ENCODE data around the gene FOXRED2. TPM values are rescaled to one million over a fixed set of nuclear protein-coding genes. Genes with fewer than 3 reads are reported as not detected.
A peak's percentile ranks its signal among the peaks of the same experiment; 100 is the strongest.

The FOXRED2 gene
- total RNA-seq, 4 donors from 2014 or later: 0.29 to 24.7 (median 9.5) TPM

DNA sequence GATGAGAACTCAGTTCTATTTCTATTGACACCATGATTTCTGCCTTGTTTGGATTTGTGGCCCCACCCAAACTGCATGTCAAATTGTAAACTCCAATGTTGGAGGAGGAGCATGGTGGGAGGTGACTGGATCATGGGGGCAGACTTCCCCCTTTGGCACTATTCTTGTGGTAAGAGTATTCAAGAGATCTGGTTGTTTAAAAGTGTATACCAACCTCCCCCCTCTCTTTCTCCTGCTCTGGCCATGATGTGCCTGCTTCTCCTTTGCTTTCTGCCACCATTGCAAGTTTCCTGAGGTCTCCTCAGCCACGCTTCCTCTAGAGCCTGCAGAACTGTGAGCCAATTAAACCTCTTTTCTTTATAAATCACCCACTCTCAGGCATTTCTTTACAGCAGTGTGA is 7.9 kb upstream of the FOXRED2 start:
- H3K4me3 ChIP-seq: no peak overlapping the region
- no peaks in the 10 kb centered on the region for H3K4me1 ChIP-seq
- TF ChIP-seq, protein P1, sequence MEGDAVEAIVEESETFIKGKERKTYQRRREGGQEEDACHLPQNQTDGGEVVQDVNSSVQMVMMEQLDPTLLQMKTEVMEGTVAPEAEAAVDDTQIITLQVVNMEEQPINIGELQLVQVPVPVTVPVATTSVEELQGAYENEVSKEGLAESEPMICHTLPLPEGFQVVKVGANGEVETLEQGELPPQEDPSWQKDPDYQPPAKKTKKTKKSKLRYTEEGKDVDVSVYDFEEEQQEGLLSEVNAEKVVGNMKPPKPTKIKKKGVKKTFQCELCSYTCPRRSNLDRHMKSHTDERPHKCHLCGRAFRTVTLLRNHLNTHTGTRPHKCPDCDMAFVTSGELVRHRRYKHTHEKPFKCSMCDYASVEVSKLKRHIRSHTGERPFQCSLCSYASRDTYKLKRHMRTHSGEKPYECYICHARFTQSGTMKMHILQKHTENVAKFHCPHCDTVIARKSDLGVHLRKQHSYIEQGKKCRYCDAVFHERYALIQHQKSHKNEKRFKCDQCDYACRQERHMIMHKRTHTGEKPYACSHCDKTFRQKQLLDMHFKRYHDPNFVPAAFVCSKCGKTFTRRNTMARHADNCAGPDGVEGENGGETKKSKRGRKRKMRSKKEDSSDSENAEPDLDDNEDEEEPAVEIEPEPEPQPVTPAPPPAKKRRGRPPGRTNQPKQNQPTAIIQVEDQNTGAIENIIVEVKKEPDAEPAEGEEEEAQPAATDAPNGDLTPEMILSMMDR (IDR thresholded peaks at IDR 0.05): no peak
- TF ChIP-seq POLR2A (IDR thresholded peaks at IDR 0.05): no peak
- no peak overlapping the region for H3K27ac ChIP-seq
- H3K36me3 ChIP-seq: no peaks in the 10 kb centered on the region
- no peaks in the 10 kb centered on the region for H3K9me3 ChIP-seq
- no peaks in the 10 kb centered on the region for H3K27me3 ChIP-seq
- intact Hi-C loops (cut with DNase I; ENCODE audit: low total_unique reads): no loop called here
- no peak for DNase-seq

DNA sequence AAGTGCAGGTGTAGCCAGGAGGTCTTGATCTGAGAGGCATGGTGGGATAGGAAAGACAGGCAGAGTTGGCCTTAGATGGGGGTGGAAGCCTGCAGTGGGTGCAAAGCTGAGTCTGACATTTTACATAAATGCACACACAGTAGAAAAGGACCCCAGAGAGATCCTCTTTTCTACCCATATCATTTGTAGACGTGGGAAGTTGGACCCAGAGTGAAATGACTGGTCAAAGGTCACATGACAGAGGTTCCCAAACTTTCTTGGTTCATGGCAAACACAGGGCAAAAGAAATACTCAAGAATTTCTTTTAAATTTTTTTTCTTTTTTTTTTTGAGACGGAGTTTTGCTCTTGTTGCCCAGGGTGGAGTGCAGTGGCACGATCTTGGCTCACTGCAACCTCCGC is 6.2 kb upstream of the FOXRED2 start:
- H3K9me3 ChIP-seq: no peaks in the 10 kb centered on the region
- H3K36me3 ChIP-seq: no peaks in the 10 kb centered on the region
- no peak overlapping the region for H3K4me3 ChIP-seq
- H3K4me1 ChIP-seq: no peaks in the 10 kb centered on the region
- no peak overlapping the region for H3K27ac ChIP-seq
- TF ChIP-seq, protein P1 (IDR thresholded peaks at IDR 0.05): no peak
- TF ChIP-seq POLR2A (IDR thresholded peaks at IDR 0.05): no peak
- no peaks in the 10 kb centered on the region for H3K27me3 ChIP-seq
- intact Hi-C loops (cut with DNase I; ENCODE audit: low total_unique reads): no loop called here
- no peak for DNase-seq

DNA sequence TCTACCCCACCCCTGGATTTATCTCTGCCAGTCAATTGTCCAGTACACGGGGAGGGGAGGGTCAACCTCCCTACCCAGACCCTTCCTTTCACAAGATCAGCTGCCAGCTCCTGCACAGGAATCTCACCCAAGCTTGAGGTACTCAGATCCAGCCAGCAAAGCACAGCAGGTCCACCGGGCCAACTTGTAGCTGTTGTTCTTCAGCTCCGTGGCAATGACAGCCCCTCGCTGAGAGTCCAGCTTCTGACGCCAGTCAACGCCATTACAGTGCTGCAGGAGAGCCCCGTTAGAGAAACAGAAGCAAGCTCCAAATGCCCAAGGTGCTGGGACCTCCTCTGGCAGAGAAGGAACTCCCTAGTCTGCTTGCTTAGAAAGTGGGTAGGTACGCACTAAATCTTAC is 5.5 kb upstream of the FOXRED2 start:
- intact Hi-C loops (cut with DNase I; ENCODE audit: low total_unique reads): no loop called here
- no peaks in the 10 kb centered on the region for H3K27me3 ChIP-seq
- no peak overlapping the region for H3K4me3 ChIP-seq
- DNase-seq: no peak
- TF ChIP-seq, protein P1 (IDR thresholded peaks at IDR 0.05): no peak
- TF ChIP-seq POLR2A (IDR thresholded peaks at IDR 0.05): no peak
- no peaks in the 10 kb centered on the region for H3K9me3 ChIP-seq
- H3K4me1 ChIP-seq: no peaks in the 10 kb centered on the region
- no peaks in the 10 kb centered on the region for H3K36me3 ChIP-seq
- no peak overlapping the region for H3K27ac ChIP-seq

DNA sequence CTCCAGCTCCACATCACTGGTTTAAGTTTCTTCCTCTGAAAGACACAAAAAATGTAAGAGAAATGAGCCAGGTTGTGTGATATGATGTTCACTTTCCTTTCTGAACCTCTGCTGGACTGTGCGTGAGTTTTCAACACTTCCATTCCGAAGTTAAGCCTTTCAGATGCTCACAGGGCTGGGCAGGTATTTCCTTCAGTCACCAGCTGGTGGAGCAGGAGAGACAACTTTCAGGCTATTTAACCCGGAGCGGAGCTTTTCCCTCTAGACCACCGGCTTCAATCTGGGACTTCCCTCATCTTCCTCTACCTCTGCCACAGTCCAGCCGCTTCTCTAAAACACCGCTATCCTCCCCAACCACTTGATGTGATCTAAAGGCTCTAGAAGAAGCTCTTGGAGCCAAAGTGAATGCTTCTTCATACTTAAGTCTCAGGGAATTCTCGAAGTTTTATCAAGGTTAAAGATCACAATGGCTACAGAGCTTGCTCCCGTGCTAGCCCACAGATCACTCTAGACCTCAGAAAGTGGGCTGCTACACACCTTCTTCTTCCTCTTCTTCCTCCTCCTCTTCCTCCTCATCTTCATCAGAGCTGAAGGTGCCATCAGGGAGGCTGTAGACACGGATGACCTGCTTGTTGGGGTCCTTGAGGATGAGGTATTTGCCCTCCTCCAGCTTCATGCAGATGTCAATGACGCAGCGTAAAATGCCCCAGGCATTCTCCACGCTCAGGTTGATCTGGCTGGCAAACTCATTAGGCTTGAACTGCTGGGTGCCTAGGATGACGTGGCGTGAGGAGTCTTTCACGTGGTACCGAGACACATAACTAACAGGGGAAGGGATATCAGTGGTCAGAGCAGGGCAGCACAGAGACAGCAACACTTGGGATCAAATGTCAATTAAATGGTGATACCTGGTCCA is 4.4 kb upstream of the FOXRED2 start:
- no peaks in the 10 kb centered on the region for H3K27me3 ChIP-seq
- DNase-seq: peak in 1 of 2 donors; percentile 42
- TF ChIP-seq POLR2A (IDR thresholded peaks at IDR 0.05): no peak
- TF ChIP-seq, protein P1 (IDR thresholded peaks at IDR 0.05): peak; percentile 25 to 52 (median 44)
- no peak overlapping the region for H3K4me3 ChIP-seq
- H3K36me3 ChIP-seq: no peaks in the 10 kb centered on the region
- no peaks in the 10 kb centered on the region for H3K9me3 ChIP-seq
- no peaks in the 10 kb centered on the region for H3K4me1 ChIP-seq
- intact Hi-C loops (cut with DNase I; ENCODE audit: low total_unique reads): no loop called here
- H3K27ac ChIP-seq: no peak overlapping the region

DNA sequence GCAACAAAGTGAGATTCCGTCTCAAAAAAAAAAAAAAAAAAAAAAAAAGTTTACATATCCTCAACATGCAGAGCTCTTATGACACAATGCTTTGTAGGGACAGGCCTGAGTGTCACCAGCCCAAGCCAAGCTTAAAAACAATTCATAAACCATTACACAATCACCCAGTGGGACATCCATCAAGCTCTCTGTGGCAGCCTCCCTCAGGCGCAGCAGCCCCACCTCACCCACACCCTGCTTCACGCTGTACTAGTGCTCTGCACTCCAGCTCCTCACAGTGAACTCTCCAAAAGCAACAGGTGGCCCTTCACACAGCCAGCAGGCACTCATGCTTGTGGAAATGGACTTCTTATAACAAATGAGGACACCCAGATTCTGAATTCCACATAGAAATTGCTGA is 3.5 kb upstream of the FOXRED2 start:
- Histone ChIP-seq H3K4me1 (no peaks in the 10 kb centered on the region), H3K27ac (no peak overlapping the region), H3K9me3 (no peaks in the 10 kb centered on the region), H3K36me3 (no peaks in the 10 kb centered on the region), H3K4me3 (no peak overlapping the region), H3K27me3 (no peaks in the 10 kb centered on the region)
- no peak for DNase-seq
- no peak for TF ChIP-seq POLR2A (IDR thresholded peaks at IDR 0.05)
- TF ChIP-seq, protein P1 (IDR thresholded peaks at IDR 0.05): no peak
- intact Hi-C loops (cut with DNase I; ENCODE audit: low total_unique reads): no loop called here
